Subcutaneous adipose tissue (tissue), 4 donors: ENCODE results near the gene CDH4. TPM values are rescaled to one million over a fixed set of nuclear protein-coding genes. Genes with fewer than 3 reads are reported as not detected.

Experiments used
- total RNA-seq, 4 donors: library from RNA; depleted of rRNA; stranded (reverse); fragments of >200 nt; gene quantifications; one replicate each; pipeline ENCODE4 v1.1.0, GENCODE V29; 2016
- TF ChIP-seq, protein P1 (sequence below): fragments of 450-650 bp; IDR thresholded peaks from one replicate; pipeline ENCODE4 v1.5.1; 2016; ENCODE audit warnings: low read depth, mild to moderate bottlenecking, control low read depth, antibody characterized with exemption, moderate library complexity

CDH4 gene
- total RNA-seq, 4 donors from 2014 or later: not detected

DNA sequence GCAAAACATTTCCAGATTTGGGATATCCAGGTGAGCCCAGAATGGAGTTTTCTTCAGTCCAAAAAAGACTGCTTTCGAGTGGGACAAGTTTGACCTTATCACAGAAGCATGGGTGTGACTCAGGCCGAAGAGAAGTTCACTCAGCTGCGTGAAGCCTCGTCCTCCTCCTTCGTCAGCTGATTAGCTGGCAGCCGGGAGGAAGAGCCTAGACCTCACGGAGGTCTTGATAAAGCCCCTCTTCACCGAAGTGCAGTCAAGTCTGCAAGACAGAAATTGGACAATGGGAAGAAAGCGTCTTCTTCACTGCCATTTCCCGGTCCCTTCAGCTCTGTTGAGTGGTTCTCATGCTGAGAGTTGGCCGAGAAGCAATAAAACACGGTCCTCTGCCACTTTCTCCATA, 449.7 kb downstream of the CDH4 start:
- TF ChIP-seq, protein P1, sequence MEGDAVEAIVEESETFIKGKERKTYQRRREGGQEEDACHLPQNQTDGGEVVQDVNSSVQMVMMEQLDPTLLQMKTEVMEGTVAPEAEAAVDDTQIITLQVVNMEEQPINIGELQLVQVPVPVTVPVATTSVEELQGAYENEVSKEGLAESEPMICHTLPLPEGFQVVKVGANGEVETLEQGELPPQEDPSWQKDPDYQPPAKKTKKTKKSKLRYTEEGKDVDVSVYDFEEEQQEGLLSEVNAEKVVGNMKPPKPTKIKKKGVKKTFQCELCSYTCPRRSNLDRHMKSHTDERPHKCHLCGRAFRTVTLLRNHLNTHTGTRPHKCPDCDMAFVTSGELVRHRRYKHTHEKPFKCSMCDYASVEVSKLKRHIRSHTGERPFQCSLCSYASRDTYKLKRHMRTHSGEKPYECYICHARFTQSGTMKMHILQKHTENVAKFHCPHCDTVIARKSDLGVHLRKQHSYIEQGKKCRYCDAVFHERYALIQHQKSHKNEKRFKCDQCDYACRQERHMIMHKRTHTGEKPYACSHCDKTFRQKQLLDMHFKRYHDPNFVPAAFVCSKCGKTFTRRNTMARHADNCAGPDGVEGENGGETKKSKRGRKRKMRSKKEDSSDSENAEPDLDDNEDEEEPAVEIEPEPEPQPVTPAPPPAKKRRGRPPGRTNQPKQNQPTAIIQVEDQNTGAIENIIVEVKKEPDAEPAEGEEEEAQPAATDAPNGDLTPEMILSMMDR: no peak

DNA sequence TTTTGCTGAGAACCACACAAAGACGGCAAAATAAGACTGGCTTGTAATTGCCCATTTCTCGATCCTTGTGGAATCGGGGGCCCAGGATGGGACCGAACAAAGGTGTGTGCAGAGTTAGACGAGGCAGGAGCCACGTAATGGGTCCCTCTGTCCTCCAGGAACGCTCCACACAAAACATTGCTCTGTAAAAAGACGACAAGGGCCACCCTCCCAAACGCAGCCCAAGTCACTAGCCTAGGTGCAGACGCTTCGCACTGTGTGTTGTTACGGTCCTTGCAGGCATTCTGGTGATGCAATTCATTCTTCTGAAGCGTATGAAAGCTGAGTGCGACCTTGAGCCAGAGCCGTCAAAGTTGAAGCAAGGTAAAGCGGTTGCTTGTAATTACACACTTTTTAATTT, 450.2 kb downstream of the CDH4 start:
- TF ChIP-seq, protein P1: no peak

DNA sequence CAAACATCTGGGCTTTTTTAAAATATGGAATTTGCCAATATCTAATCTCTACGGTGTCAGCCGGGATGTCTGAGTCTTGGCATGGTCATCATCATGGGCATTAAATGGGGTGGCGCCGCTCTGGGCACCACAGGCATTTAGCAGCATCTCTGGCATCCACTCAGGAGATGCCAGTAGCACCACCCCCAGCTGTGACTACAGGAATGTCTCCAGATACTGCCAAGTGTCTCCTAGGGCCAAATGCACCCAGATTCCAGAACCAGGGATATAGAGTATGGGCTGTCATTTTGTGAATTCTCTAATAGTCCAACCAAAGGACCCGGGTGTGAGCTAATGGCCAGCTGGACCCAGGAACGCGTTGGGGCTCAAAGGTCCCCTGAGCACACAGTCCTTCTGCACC, 452.6 kb downstream of the CDH4 start:
- TF ChIP-seq, protein P1: no peak

DNA sequence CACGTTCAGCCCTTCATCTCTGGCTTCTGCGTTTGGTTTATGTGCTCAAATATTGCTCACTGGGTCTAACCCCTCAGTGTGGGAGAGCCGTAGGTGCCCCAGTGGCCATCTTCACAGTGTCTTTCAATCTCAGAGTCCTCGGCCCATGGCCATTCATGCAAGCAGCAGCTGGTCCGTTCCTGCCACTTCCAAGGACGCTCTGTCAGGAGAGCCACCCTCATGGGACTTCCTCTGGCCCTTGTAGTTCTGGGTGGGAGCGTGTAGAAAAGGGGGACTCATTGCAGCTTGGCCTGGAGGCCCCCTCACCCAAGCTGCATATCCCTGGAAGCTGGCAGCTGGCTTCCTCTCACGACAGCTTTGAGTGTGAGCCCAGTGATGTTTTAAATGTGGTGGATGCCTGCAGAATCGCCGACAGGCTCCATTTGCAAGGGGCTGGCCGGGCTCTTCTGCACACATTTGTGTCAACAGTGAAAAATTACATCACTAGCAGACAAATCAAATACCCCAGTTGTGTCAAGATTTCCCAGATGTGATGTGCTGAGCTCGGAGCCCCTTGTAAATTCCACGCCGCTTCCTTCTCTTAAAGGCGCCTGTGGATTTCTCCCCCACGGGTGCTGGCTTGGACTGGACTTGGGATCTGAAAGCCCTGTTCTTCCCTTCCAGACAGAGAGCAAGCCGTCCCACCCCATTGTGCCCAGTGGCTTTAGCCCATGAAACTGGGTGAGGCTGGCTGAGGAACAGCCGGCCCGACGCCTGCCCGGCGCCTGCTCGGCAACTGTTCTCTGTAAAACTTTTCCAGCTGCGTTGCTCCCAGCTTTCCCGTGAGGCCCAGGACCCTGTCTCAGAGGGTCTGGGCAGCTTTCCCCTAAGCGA, 453.6 kb downstream of the CDH4 start:
- TF ChIP-seq, protein P1: no peak

DNA sequence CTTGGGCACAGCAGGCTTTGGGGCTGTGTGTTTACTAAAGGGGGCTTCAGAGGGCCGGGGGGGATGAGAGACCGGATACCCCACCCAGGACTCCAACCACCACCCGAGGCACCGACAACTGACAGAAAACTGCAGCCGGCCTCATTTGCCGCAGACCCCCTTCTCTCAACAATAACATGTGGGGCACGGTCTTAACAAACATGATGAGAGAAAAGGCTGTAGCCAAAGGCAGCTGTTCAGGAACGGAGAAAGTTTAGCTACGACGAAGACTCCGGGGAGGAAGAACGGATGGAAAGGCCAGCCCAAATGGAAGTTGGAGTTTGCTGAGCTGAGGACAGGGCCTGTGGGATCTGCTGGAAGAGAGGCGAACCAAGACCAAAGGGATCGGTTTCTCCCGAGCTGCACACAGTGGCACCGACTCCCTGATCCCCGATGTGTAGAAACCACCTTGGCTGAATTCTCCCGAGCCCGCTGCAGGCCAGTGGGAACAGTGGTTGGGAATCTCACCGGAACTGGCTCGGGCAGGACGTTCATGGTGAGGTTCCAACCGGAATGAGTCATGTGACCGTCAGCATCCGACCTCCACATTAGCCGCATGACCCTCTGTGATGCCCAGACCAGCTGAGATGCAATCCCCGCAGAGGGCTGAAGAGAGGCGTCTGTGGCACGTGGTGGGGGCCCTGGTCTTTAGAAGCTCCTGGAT, 454.3 kb downstream of the CDH4 start:
- TF ChIP-seq, protein P1: no peak

DNA sequence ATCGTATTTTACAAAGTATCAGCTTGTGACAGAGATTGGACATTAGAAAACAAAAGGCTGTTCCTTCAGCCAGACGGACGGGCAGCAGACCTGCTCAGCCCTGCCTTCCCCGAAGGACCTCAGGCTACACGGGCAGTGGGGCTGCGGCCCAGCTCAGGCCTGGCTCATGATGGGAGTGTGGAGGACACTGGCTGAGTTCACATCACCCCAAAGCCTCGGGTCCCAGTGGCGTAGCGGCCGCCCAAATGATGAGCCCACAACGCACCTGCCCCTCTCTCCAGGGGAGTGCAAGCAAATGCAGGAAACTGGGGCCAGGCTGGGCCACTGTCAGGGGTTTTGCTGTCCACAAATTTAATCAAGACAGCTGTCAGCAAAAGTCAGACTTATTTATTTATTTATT, 456.8 kb downstream of the CDH4 start:
- TF ChIP-seq, protein P1: no peak

DNA sequence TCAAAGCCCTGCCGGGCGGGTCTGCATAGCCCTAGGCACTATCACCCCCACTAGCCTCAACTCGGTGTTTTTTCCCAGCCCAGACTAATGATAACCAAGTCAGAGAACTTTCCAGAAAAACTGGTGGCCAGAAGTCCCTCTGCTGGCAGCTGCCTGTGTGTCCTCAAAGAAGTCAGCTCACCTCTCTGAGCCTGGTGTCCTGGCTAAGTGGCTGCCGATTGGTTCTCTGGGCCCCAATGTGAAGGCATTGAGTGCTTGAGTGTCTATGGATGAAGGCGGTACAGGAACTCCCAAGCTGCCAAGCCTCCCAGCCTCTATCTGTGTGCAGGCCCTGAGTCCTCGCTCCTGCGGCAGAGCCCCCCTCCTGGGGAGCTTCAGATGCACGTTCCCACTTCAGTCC, 458.0 kb downstream of the CDH4 start:
- TF ChIP-seq, protein P1: no peak
